Fibroblast of the aortic adventitia (primary cell): Measurements from ENCODE around the gene CSPG5. TPM values are rescaled to one million over a fixed set of nuclear protein-coding genes. Genes with fewer than 3 reads are reported as not detected.

Experiments
- DNase-seq: peaks from one replicate; pipeline ENCODE4 v3.0.0-alpha.2; 2010; ENCODE audit warnings: low read depth
- H3K4me3 ChIP-seq: 2 replicates; pipeline ENCODE4 v1.5.1; 2011; ENCODE audit warnings: low read depth, mild to moderate bottlenecking, control low read depth, low read length, moderate library complexity
- CTCF ChIP-seq: IDR thresholded peaks from 2 replicates; pipeline ENCODE4 v1.5.1; 2011; ENCODE audit warnings: mild to moderate bottlenecking, low read length, control low read depth, inconsistent platforms; ENCODE audit not compliant: insufficient read depth
- small RNA-seq: library from RNA; depleted of rRNA; stranded (forward); fragments of <200 nt; gene quantifications from one replicate; pipeline ENCODE3, GENCODE V24; 2012
- total RNA-seq: library from RNA; depleted of rRNA; stranded (reverse); fragments of >200 nt; gene quantifications from 2 replicates; pipeline ENCODE4 v1.2.3, GENCODE V29; 2012; ENCODE audit warnings: low replicate concordance

CSPG5 gene
- total RNA-seq, 1 donor = 0.09 TPM

- no peak for DNase-seq
- H3K4me3 ChIP-seq = no peak overlapping the region
- TF ChIP-seq CTCF = no peak
These were observed 60.7 kb downstream of the CSPG5 start for GRCh38 chr3:47517937-47518336.

GRCh38 chr3:47515864-47516319, 62.8 kb downstream of the CSPG5 start:
- no peak for DNase-seq
- TF ChIP-seq CTCF = no peak
- no peak overlapping the region for H3K4me3 ChIP-seq

GRCh38 chr3:47515100-47515499, 63.6 kb downstream of the CSPG5 start:
- H3K4me3 ChIP-seq = no peak overlapping the region
- no peak for DNase-seq
- TF ChIP-seq CTCF = no peak

GRCh38 chr3:47513125-47513929, 65.3 kb downstream of the CSPG5 start, which contains the start of gene ELP6:
Gene ELP6, minus strand, starts transcription at chr3:47513712. Its CDS starts 122 bp downstream, at chr3:47513590.
- peak within 1 kb of the TSS; percentile 92 for H3K4me3 ChIP-seq
- TF ChIP-seq CTCF = peak; percentile 38
- DNase-seq = peak; percentile 94

- no peak for TF ChIP-seq CTCF
- peak; percentile 25 for DNase-seq
- H3K4me3 ChIP-seq = peak overlapping the region; percentile 92
These were observed 66.1 kb downstream of the CSPG5 start for GRCh38 chr3:47512416-47513124.

Small RNA genes within 50 kb of the gene (small RNA-seq; reads per million reads assigned to genes)
- gene RN7SL870P = not detected

Other genes starting within 250 kb of the CSPG5 start
- 11.4 and 14.3 TPM in 2 replicates for gene PTPN23, start 197.8 kb downstream of the CSPG5 start, total RNA-seq
- gene SCAP, start 102.9 kb downstream of the CSPG5 start, total RNA-seq = 42.0 and 47.7 TPM in 2 replicates
- gene ELP6, start 65.2 kb downstream of the CSPG5 start, total RNA-seq = 18.3 and 28.7 TPM in 2 replicates
- 42.7 and 44.5 TPM in 2 replicates for gene SMARCC1, start 203.0 kb upstream of the CSPG5 start, total RNA-seq
- gene DHX30, start 224.3 kb upstream of the CSPG5 start, total RNA-seq = 39.2 and 51.5 TPM in 2 replicates